HEK293 (cell line): ENCODE data around the gene BMERB1.
"Not testable (repeated sequence)": the region's sequence is repeated elsewhere in the genome, so short reads cannot be mapped to it uniquely, and the experiment has no call there.

Experiments used
- CTCF ChIA-PET: fragments of 350-600 bp; formaldehyde crosslinking; extraction: SDS; loops from one replicate; lab custom pipeline; 2021; ENCODE audit warnings: antibody characterized with exemption; lab: Yijun Ruan, JAX
- POLR2A ChIA-PET: fragments of 300-600 bp; formaldehyde crosslinking; extraction: SDS; loops from one replicate; lab custom pipeline; 2020; ENCODE audit warnings: antibody characterized with exemption, inconsistent platforms; lab: Yijun Ruan, JAX
- H3K27ac ChIP-seq: fragments of 200-500 bp; sonication (Bioruptor generic); 2 replicates; pipeline ENCODE4 v1.5.1; 2014; ENCODE audit warnings: low read depth, low read length, control low read depth, inconsistent platforms; ENCODE audit errors: extremely low read depth
- H3K36me3 ChIP-seq, 2 experiments: fragments of 200-500 bp in 1 of 2; sonication (Bioruptor generic) in 1 of 2; 1 replicate in 1 of 2; 2 replicates in 1 of 2; pipeline ENCODE4 v1.5.1; 2014 to 2017; ENCODE audit warnings: inconsistent platforms in 2 of 2, low read length in 2 of 2; ENCODE audit not compliant: control insufficient read depth in 2 of 2, insufficient read depth in 1 of 2
- H3K4me1 ChIP-seq: fragments of 200-500 bp; sonication (Bioruptor generic); 2 replicates; pipeline ENCODE4 v1.5.1; 2014; ENCODE audit warnings: mild to moderate bottlenecking, low read length, inconsistent platforms; ENCODE audit not compliant: control insufficient read depth, insufficient read depth
- H3K4me3 ChIP-seq: 2 replicates; pipeline ENCODE4 v1.5.1; 2011; ENCODE audit warnings: low read depth, mild to moderate bottlenecking, control low read depth, low read length, moderate library complexity
- H3K9me3 ChIP-seq: fragments of 200-500 bp; sonication (Bioruptor generic); 2 replicates; pipeline ENCODE4 v1.5.1; 2014; ENCODE audit warnings: low read depth, low read length, inconsistent platforms; ENCODE audit not compliant: control insufficient read depth, insufficient read depth
- BCL11A ChIP-seq: fragments of 450-650 bp; formaldehyde crosslinking; IDR thresholded peaks from 2 replicates; pipeline ENCODE4 v1.5.1; 2016; ENCODE audit warnings: low read depth, missing biosample characterization, missing genetic modification characterization
- GLIS1 ChIP-seq: fragments of 450-650 bp; formaldehyde crosslinking; IDR thresholded peaks from 2 replicates; pipeline ENCODE4 v1.5.1; 2016; ENCODE audit warnings: missing biosample characterization, missing genetic modification characterization
- HOXA7 ChIP-seq: sonication (generic); formaldehyde crosslinking; IDR thresholded peaks from 2 replicates; pipeline ENCODE4 v1.8.1; 2022; ENCODE audit warnings: missing genetic modification reagents, borderline replicate concordance
- KLF8 ChIP-seq: fragments of 450-650 bp; formaldehyde crosslinking; IDR thresholded peaks from 2 replicates; pipeline ENCODE4 v1.5.1; 2016; ENCODE audit warnings: missing biosample characterization, missing genetic modification characterization
- PRDM10 ChIP-seq: fragments of 450-650 bp; formaldehyde crosslinking; IDR thresholded peaks from 2 replicates; pipeline ENCODE4 v1.5.1; 2016; ENCODE audit warnings: missing biosample characterization, missing genetic modification characterization
- SCRT2 ChIP-seq: fragments of 450-650 bp; formaldehyde crosslinking; IDR thresholded peaks from 2 replicates; pipeline ENCODE4 v1.5.1; 2016; ENCODE audit warnings: missing biosample characterization, missing genetic modification characterization
- YY1 ChIP-seq: fragments of 450-650 bp; formaldehyde crosslinking; IDR thresholded peaks from 2 replicates; pipeline ENCODE4 v1.5.1; 2018; ENCODE audit warnings: missing biosample characterization, missing genetic modification characterization
- ZEB2 ChIP-seq: fragments of 450-650 bp; formaldehyde crosslinking; IDR thresholded peaks from 2 replicates; pipeline ENCODE4 v1.5.1; 2016; ENCODE audit warnings: missing biosample characterization, missing genetic modification characterization
- ZFP41 ChIP-seq: fragments of 450-650 bp; formaldehyde crosslinking; IDR thresholded peaks from 2 replicates; pipeline ENCODE4 v1.5.1; 2016; ENCODE audit warnings: missing biosample characterization, missing genetic modification characterization, borderline replicate concordance
- ZNF112 ChIP-seq: fragments of 450-650 bp; formaldehyde crosslinking; IDR thresholded peaks from 2 replicates; pipeline ENCODE4 v1.5.0; 2017; ENCODE audit warnings: missing biosample characterization, missing genetic modification characterization
- ZNF146 ChIP-seq: fragments of 450-650 bp; formaldehyde crosslinking; IDR thresholded peaks from 2 replicates; pipeline ENCODE4 v1.5.1; 2016; ENCODE audit warnings: missing biosample characterization, missing genetic modification characterization
- ZNF175 ChIP-seq: fragments of 450-650 bp; formaldehyde crosslinking; IDR thresholded peaks from 2 replicates; pipeline ENCODE4 v1.5.1; 2016; ENCODE audit warnings: missing biosample characterization, missing genetic modification characterization
- ZNF280C ChIP-seq: fragments of 450-650 bp; formaldehyde crosslinking; IDR thresholded peaks from 2 replicates; pipeline ENCODE4 v1.5.1; 2016; ENCODE audit warnings: missing biosample characterization, missing genetic modification characterization
- ZNF311 ChIP-seq: fragments of 450-650 bp; formaldehyde crosslinking; IDR thresholded peaks from 2 replicates; pipeline ENCODE4 v1.5.1; 2017; ENCODE audit warnings: missing biosample characterization, missing genetic modification characterization, borderline replicate concordance
- ZNF423 ChIP-seq: fragments of 450-650 bp; formaldehyde crosslinking; IDR thresholded peaks from 2 replicates; pipeline ENCODE4 v1.5.1; 2016; ENCODE audit warnings: missing biosample characterization, missing genetic modification characterization
- ZNF48 ChIP-seq: fragments of 450-650 bp; formaldehyde crosslinking; IDR thresholded peaks from 2 replicates; pipeline ENCODE4 v1.5.1; 2016; ENCODE audit warnings: missing biosample characterization, missing genetic modification characterization
- ZNF529 ChIP-seq: fragments of 450-650 bp; formaldehyde crosslinking; IDR thresholded peaks from 2 replicates; pipeline ENCODE4 v1.5.1; 2017; ENCODE audit warnings: missing genetic modification characterization, missing biosample characterization; ENCODE audit not compliant: insufficient replicate concordance
- ZNF626 ChIP-seq: fragments of 450-650 bp; sonication (Bioruptor Pico); formaldehyde crosslinking; IDR thresholded peaks from 2 replicates; pipeline ENCODE4 v1.5.1; 2018; ENCODE audit warnings: missing biosample characterization, missing genetic modification characterization, inconsistent platforms
- ZNF654 ChIP-seq: fragments of 450-650 bp; formaldehyde crosslinking; IDR thresholded peaks from 2 replicates; pipeline ENCODE4 v1.5.1; 2016; ENCODE audit warnings: low read depth, missing biosample characterization, missing genetic modification characterization
- ZNF670 ChIP-seq: fragments of 450-650 bp; formaldehyde crosslinking; IDR thresholded peaks from 2 replicates; pipeline ENCODE4 v1.5.1; 2016; ENCODE audit warnings: missing biosample characterization, missing genetic modification characterization, low read depth
- ZNF704 ChIP-seq: fragments of 450-650 bp; formaldehyde crosslinking; IDR thresholded peaks from 2 replicates; pipeline ENCODE4 v1.5.1; 2016; ENCODE audit warnings: missing biosample characterization, missing genetic modification characterization
- ZNF785 ChIP-seq: fragments of 450-650 bp; formaldehyde crosslinking; IDR thresholded peaks from 2 replicates; pipeline ENCODE4 v1.5.1; 2016; ENCODE audit warnings: missing biosample characterization, missing genetic modification characterization
- TF ChIP-seq, protein P1 (sequence below): fragments of 450-650 bp; formaldehyde crosslinking; IDR thresholded peaks from 2 replicates; pipeline ENCODE4 v1.5.1; 2017; ENCODE audit warnings: missing biosample characterization, mild to moderate bottlenecking, missing genetic modification characterization, moderate library complexity

Gene BMERB1

DNA sequence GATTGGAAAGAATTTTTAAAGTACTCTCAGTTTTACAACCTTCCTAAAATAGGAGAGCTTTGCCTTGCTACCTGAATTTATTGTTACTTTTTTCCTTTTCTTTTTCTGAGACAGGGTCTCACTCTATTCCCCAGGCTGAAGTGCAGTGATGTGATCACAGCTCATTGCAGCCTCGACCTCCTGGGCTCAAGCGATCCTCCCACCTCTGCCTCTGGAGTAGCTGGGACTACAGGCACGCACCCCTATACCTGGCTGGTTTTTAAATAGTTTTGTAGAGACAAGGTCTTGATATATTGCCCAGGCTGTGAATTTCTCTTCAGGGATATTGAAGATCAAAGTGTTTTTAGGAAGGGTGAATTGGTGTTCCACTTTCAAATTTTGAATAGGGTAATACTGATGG is 35.1 kb upstream of the BMERB1 start:
- TF ChIP-seq ZNF785 (tag by site-specific recombination): no peak
- no peak for TF ChIP-seq ZNF112
- no peak for TF ChIP-seq YY1 (tag by site-specific recombination)
- TF ChIP-seq GLIS1 (tag by site-specific recombination): no peak
- no peak for TF ChIP-seq ZNF704 (tag by site-specific recombination)
- no peak for TF ChIP-seq ZNF423 (tag by site-specific recombination)
- TF ChIP-seq ZNF280C (tag by site-specific recombination): no peak
- TF ChIP-seq KLF8: no peak
- TF ChIP-seq ZNF529 (tag by site-specific recombination): no peak
- TF ChIP-seq ZNF48 (tag by site-specific recombination): no peak
- TF ChIP-seq HOXA7: no peak
- TF ChIP-seq ZNF670 (tag by site-specific recombination): no peak
- TF ChIP-seq, protein P1, sequence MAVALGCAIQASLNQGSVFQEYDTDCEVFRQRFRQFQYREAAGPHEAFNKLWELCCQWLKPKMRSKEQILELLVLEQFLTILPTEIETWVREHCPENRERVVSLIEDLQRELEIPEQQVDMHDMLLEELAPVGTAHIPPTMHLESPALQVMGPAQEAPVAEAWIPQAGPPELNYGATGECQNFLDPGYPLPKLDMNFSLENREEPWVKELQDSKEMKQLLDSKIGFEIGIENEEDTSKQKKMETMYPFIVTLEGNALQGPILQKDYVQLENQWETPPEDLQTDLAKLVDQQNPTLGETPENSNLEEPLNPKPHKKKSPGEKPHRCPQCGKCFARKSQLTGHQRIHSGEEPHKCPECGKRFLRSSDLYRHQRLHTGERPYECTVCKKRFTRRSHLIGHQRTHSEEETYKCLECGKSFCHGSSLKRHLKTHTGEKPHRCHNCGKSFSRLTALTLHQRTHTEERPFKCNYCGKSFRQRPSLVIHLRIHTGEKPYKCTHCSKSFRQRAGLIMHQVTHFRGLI (tag by site-specific recombination): no peak
- no peak for TF ChIP-seq SCRT2 (tag by site-specific recombination)
- no peak for TF ChIP-seq ZEB2 (tag by site-specific recombination)
- TF ChIP-seq ZNF654 (tag by site-specific recombination): no peak
- no peak for TF ChIP-seq ZNF626 (tag by site-specific recombination)
- TF ChIP-seq ZNF175 (tag by site-specific recombination): no peak
- TF ChIP-seq ZFP41 (tag by site-specific recombination): no peak
- no peak for TF ChIP-seq BCL11A (tag by site-specific recombination)
- H3K9me3 ChIP-seq: no peaks in the 10 kb centered on the region
- no peaks in the 10 kb centered on the region for H3K36me3 ChIP-seq
- ChIA-PET POLR2A (no interaction called here), CTCF (no interaction called here)
- H3K4me1 ChIP-seq: no peaks in the 10 kb centered on the region
- H3K4me3 ChIP-seq: no peak overlapping the region
- H3K27ac ChIP-seq: no peak overlapping the region

GRCh38 chr16:15400314-15400713 is 34.1 kb upstream of the BMERB1 start:
- H3K4me1 ChIP-seq, H3K27ac ChIP-seq, POLR2A ChIA-PET, H3K36me3 ChIP-seq, H3K9me3 ChIP-seq, CTCF ChIA-PET, H3K4me3 ChIP-seq: not testable (repeated sequence)

- ChIA-PET POLR2A (no interaction called here), CTCF (no interaction called here)
- Histone ChIP-seq H3K9me3 (no peaks in the 10 kb centered on the region), H3K4me3 (no peak overlapping the region), H3K36me3 (no peaks in the 10 kb centered on the region), H3K4me1 (no peaks in the 10 kb centered on the region), H3K27ac (no peak overlapping the region)
- TF ChIP-seq PRDM10 (no peak), ZNF311 (tag by site-specific recombination) (no peak), ZNF146 (tag by site-specific recombination) (no peak)
These were observed 32.4 kb upstream of the BMERB1 start for GRCh38 chr16:15401972-15402371.
